Measurements from ENCODE around the gene ERN1. TPM values are rescaled to one million over a fixed set of nuclear protein-coding genes. Genes with fewer than 3 reads are reported as not detected.
A peak's percentile ranks its signal among the peaks of the same experiment; 100 is the strongest.

The ERN1 gene
- total RNA-seq, 1 experiment from 2014 or later, result 27.5 TPM

GRCh38 chr17:63996430-63997182 lies 133.3 kb downstream of the ERN1 start:
- CTCF ChIA-PET, result no interaction called here
- BruUV-seq (replicated peaks), result no TSS peak

GRCh38 chr17:63995626-63996025 lies 134.3 kb downstream of the ERN1 start:
- intact Hi-C loops (cut with micrococcal nuclease; ENCODE audit: unreplicated experiment), result no loop called here
- peaks cover 22% of the 10 kb centered on the region for H3K27me3 Mint-ChIP-seq (ENCODE audit: insufficient read depth, unreplicated experiment)
- H3K4me1 Mint-ChIP-seq (ENCODE audit: low read depth, unreplicated experiment), result no peaks in the 10 kb centered on the region
- Histone ChIP-seq H3K27me3 (replicated peaks; ENCODE audit: control insufficient read depth, insufficient read depth, low read length) (no peaks in the 10 kb centered on the region), H3K4me3 (ENCODE audit: low read depth, low read length) (no peak overlapping the region), H3K36me3 (ENCODE audit: control insufficient read depth, insufficient read depth, low read length) (no peaks in the 10 kb centered on the region), H3K9me3 (no peaks in the 10 kb centered on the region), H3K4me1 (peaks cover 5% of the 10 kb centered on the region; the same call in 1 of the 2 replicates)
- CTCF ChIA-PET, result no interaction called here
- no TSS peak for BruUV-seq (replicated peaks)
- POLR2A ChIA-PET, result no interaction called here
- no peaks in the 10 kb centered on the region for H3K36me3 Mint-ChIP-seq (ENCODE audit: insufficient read depth, unreplicated experiment)
- H3K9me3 Mint-ChIP-seq (ENCODE audit: unreplicated experiment), result no peaks in the 10 kb centered on the region
- DNase-seq, result peak in 1 of 2 experiments; percentile 30
- no peak overlapping the region for H3K4me3 Mint-ChIP-seq (ENCODE audit: unreplicated experiment)
- no peak for TF ChIP-seq CTCF (IDR thresholded peaks at IDR 0.05; ENCODE audit: insufficient read depth in 1 of 2, low read depth in 1 of 2, low read length in 1 of 2, severe bottlenecking in 1 of 2, unreplicated experiment in 1 of 2)
- no peak overlapping the region for H3K27ac Mint-ChIP-seq (ENCODE audit: unreplicated experiment)

More at GRCh38 chr17:63996430-63997182, 133.3 kb downstream of the ERN1 start:
- TF ChIP-seq CTCF (IDR thresholded peaks at IDR 0.05; ENCODE audit: insufficient read depth in 1 of 2, low read depth in 1 of 2, low read length in 1 of 2, severe bottlenecking in 1 of 2, unreplicated experiment in 1 of 2), result no peak
- peaks cover 5% of the 10 kb centered on the region; the same call in 1 of the 2 replicates for H3K4me1 ChIP-seq
- H3K4me3 ChIP-seq (ENCODE audit: low read depth, low read length), result no peak overlapping the region
- intact Hi-C loops (cut with micrococcal nuclease; ENCODE audit: unreplicated experiment), result no loop called here
- H3K9me3 ChIP-seq, result no peaks in the 10 kb centered on the region
- no peaks in the 10 kb centered on the region for H3K27me3 ChIP-seq (replicated peaks; ENCODE audit: control insufficient read depth, insufficient read depth, low read length)
- Mint-ChIP-seq H3K9me3 (ENCODE audit: unreplicated experiment) (no peaks in the 10 kb centered on the region), H3K36me3 (ENCODE audit: insufficient read depth, unreplicated experiment) (no peaks in the 10 kb centered on the region), H3K27me3 (ENCODE audit: insufficient read depth, unreplicated experiment) (peaks cover 20% of the 10 kb centered on the region), H3K27ac (ENCODE audit: unreplicated experiment) (peak overlapping the region; percentile 1), H3K4me1 (ENCODE audit: low read depth, unreplicated experiment) (no peaks in the 10 kb centered on the region), H3K4me3 (ENCODE audit: unreplicated experiment) (no peak overlapping the region)
- no peaks in the 10 kb centered on the region for H3K36me3 ChIP-seq (ENCODE audit: control insufficient read depth, insufficient read depth, low read length)
- peak in 1 of 2 experiments; percentile 12 for DNase-seq
- POLR2A ChIA-PET, result no interaction called here

GRCh38 chr17:63993368-63993985 lies 136.5 kb downstream of the ERN1 start:
- Histone ChIP-seq H3K9me3 (no peaks in the 10 kb centered on the region), H3K4me1 (peaks cover 5% of the 10 kb centered on the region; the same call in 1 of the 2 replicates), H3K36me3 (ENCODE audit: control insufficient read depth, insufficient read depth, low read length) (no peaks in the 10 kb centered on the region), H3K27me3 (replicated peaks; ENCODE audit: control insufficient read depth, insufficient read depth, low read length) (no peaks in the 10 kb centered on the region), H3K4me3 (ENCODE audit: low read depth, low read length) (no peak overlapping the region)
- peaks cover 22% of the 10 kb centered on the region for H3K27me3 Mint-ChIP-seq (ENCODE audit: insufficient read depth, unreplicated experiment)
- CTCF ChIA-PET, result interaction anchor here (0.7 kb wide), 1 partner anchor 140 kb away, joined by 3 read pairs; no protein-coding TSS in a partner anchor
- no peaks in the 10 kb centered on the region for H3K36me3 Mint-ChIP-seq (ENCODE audit: insufficient read depth, unreplicated experiment)
- H3K9me3 Mint-ChIP-seq (ENCODE audit: unreplicated experiment), result no peaks in the 10 kb centered on the region
- peak in 1 of 2 experiments; percentile 23 for DNase-seq
- POLR2A ChIA-PET, result no interaction called here
- no TSS peak for BruUV-seq (replicated peaks)
- TF ChIP-seq CTCF (IDR thresholded peaks at IDR 0.05; ENCODE audit: insufficient read depth in 1 of 2, low read depth in 1 of 2, low read length in 1 of 2, severe bottlenecking in 1 of 2, unreplicated experiment in 1 of 2), result no peak
- no peaks in the 10 kb centered on the region for H3K4me1 Mint-ChIP-seq (ENCODE audit: low read depth, unreplicated experiment)
- no peak overlapping the region for H3K4me3 Mint-ChIP-seq (ENCODE audit: unreplicated experiment)
- no peak overlapping the region for H3K27ac Mint-ChIP-seq (ENCODE audit: unreplicated experiment)
- intact Hi-C loops (cut with micrococcal nuclease; ENCODE audit: unreplicated experiment), result no loop called here

All from Caco-2 (cell line).